WTC11 (cell line): ENCODE measurements around the gene PDPN.

Experiments used
- CTCF ChIP-seq: fragments of 200-600 bp; IDR thresholded peaks from 2 replicates; pipeline ENCODE4 v1.8.0; 2022; ENCODE audit warnings: antibody characterized with exemption
- ZNF671 ChIP-seq: fragments of 250-450 bp; sonication (Bioruptor Pico); IDR thresholded peaks from 2 replicates; pipeline ENCODE4 v1.8.0; 2021; ENCODE audit warnings: mild to moderate bottlenecking
- TF ChIP-seq, protein P1 (sequence below): sonication (generic); formaldehyde crosslinking; IDR thresholded peaks from 2 replicates; pipeline ENCODE4 v1.8.1; 2023; ENCODE audit warnings: mild to moderate bottlenecking, missing genetic modification reagents

DNA sequence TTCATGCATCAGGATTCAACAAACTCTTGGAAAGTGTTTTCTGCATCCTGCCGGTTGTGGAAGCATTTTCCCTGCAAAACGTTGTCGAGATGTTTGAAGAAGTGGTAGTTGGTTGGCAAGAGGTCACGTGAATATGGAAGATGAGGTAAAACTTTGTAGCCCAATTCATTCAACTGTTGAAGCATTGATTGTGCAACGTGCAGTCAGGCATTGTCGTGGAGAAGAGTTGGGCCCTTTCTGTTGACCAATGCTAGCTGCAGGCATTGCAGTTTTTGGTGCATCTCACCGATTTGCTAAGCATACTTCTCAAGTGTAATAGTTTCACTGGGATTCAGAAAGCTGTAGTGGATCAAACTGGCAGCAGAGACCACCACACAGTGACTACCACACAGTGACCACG, 59.4 kb downstream of the PDPN start:
- TF ChIP-seq CTCF (no peak), ZNF671 (CRISPR knock-in tag) (no peak)
- TF ChIP-seq, protein P1, sequence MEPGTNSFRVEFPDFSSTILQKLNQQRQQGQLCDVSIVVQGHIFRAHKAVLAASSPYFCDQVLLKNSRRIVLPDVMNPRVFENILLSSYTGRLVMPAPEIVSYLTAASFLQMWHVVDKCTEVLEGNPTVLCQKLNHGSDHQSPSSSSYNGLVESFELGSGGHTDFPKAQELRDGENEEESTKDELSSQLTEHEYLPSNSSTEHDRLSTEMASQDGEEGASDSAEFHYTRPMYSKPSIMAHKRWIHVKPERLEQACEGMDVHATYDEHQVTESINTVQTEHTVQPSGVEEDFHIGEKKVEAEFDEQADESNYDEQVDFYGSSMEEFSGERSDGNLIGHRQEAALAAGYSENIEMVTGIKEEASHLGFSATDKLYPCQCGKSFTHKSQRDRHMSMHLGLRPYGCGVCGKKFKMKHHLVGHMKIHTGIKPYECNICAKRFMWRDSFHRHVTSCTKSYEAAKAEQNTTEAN (CRISPR knock-in tag): no peak
